Fibroblast of skin of left quadriceps (primary cell): ENCODE measurements around the gene ESR1.
"Not testable (repeated sequence)": the region's sequence is repeated elsewhere in the genome, so short reads cannot be mapped to it uniquely, and the experiment has no call there.

ENCODE experiments used
- DNase-seq, 2 experiments: peaks; one replicate each; pipeline ENCODE4 v3.0.0-alpha.2; 2013; ENCODE audit warnings: low read depth in 2 of 2

The ESR1 gene

DNA sequence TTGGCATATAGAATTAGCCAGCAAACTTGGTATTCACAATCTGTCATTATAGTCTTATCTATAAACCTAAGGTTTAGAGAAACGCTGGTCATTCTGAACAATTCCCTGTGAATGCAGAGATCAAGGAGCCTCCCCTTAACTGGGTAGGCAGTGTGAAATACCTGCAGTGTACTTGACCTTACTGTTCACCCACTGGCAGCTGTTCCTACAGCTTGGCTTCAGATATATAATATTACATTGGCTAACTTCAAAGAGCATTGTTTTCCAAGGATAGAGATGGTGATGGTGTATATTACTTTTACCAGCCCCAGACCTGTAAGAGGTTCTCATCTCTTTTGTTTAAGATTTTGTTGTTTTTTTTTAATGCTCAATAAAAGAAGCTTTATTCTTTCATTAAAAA lies 168.3 kb downstream of the ESR1 start:
- no peak for DNase-seq

- not testable (repeated sequence) for DNase-seq
These were observed 180.7 kb downstream of the ESR1 start for GRCh38 chr6:151988199-151988598.

GRCh38 chr6:151992091-151992490 lies 184.6 kb downstream of the ESR1 start:
- no peak for DNase-seq

DNA sequence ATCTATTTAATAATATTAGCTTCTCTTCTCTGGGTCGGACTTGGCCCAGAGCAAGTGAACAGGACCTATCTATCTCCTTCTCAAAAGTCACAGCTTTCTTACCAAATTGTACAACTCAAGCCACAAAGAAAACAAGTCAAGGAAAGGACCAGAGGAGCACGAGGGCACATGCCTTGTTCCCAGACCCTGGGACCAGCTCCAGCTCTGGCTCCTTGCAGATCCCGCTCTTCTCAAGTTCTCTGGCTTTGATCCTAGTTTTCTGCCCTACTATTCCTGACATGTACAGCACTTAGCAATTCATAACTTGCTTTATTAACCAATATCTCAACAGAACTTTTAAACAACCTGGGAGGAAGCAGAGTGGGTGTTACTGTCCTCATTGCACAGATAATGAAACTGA lies 185.9 kb downstream of the ESR1 start:
- no peak for DNase-seq

DNA sequence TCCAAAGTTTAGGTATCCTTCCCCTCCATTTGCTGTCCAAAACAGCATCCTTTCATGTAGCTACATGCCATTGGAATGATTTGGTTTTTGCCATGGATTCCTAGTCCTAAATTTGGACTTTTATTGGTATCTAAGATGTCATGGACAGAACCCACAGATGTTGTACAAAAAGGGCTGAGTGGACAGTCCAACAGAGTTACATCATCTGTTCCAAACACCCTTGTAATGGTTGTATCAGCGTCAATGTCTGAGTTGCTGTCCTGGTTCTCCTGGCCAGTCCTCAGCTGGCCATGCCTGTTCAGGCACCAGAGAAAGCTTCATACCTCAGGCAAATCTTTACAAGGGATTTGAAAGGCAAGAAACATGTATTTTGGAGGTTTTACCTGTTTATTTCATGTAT lies 191.3 kb downstream of the ESR1 start:
- DNase-seq = no peak

DNA sequence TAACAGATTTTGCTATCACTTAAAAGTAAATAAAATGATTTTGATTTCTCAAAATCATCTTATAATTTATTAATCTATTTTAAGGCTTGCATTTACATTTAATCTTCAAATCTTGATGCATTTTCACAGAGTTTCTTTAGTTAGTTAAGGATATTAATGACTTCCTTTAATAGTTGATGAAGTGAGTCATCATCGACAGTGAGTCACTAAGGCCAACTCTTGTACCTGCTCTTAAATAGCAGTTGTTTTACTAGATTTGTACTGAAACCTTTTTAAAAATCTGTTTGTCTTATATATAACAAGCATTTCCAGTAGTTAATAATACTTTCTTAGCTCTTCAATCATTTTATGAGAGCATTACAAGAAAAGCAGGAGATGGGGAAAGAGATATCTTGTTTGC lies 191.7 kb downstream of the ESR1 start:
- no peak for DNase-seq

- no peak for DNase-seq
These were observed 193.9 kb downstream of the ESR1 start for GRCh38 chr6:152001408-152001807.

GRCh38 chr6:152002306-152002705 lies 194.8 kb downstream of the ESR1 start:
- no peak for DNase-seq

DNA sequence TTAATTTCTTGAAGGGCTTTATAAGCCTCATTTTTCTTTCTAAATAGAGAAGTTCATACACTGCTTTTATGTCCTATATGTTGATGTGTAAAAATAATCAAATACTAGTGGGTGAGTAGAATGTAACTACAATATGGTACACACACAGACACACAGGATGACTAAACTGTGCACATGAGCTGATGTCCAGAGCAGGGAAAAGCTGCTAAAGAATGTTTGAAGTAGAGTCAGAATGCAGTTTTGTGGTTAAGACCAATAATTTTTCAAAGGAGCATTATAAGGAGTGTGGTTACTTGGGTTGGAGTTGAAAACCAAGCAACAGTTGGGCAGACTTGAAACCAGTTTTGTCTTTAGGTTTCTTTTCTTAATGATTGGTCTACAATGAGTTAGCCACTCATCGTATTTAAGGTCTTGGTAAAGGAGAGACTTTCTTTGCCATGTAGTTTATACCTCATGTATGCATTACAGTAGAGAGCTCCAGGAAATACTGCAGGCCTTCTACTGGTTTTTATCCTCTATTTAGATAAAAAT lies 196.6 kb downstream of the ESR1 start:
- no peak for DNase-seq

- DNase-seq = no peak
These were observed 197.4 kb downstream of the ESR1 start for GRCh38 chr6:152004896-152005295.

DNA sequence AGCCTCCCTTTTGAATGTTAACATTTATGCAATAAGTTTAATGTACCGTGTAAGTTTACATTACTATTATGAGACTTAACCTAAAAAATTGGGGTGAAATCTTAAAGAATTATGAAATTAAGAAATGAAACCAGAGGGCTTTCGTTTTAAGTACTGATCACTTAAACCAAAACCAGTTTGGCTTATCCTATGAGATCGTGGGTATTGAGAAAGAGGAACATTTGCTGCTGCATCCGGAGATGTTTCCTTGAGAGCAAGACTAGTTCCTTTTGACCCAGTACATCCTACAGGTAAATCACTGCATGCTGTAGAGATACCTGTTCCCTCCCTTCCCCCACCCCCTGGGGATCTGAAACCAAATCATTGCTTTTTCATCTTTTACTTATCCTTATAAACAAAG lies 201.3 kb downstream of the ESR1 start:
- DNase-seq = no peak

DNA sequence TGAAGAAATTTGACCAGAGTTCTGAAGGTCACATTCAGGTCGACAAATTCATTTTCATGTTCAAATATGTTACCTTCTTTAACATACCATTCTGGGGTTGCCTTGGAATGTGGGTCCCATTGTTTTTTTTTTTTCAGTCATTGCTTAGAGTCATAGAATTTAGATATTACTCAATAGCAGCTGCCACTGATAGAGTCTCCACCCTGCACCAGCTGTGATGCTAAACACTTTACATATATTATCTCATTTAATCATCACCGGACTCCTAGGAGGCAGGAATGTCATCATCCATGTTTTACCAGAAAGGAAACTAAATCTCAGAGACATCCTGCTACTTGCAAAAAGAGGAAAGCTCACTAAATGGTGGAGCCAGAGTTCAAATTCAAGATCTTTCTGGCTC lies 204.7 kb downstream of the ESR1 start:
- DNase-seq = no peak

DNA sequence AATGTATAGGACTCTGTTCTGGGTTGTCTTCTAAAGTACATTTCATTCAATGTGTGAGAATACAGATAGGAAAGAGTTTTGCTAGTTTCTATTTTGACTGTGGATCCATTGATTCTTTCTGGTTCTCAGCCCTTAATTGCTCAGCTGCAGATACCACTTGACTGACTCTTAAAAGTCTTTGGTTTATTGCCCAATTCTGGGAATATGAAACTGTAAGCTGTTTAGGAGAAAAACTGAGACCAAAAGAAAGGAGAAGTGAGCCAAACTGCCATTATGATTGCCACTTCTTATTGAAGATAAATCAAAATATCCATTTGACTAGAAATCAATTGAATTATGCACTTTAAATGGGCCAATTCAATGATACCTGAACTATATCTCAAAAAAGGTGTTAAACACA lies 211.4 kb downstream of the ESR1 start:
- DNase-seq = no peak

GRCh38 chr6:152022303-152022702 lies 214.8 kb downstream of the ESR1 start:
- no peak for DNase-seq

GRCh38 chr6:152023613-152024012 lies 216.1 kb downstream of the ESR1 start:
- DNase-seq = no peak

- no peak for DNase-seq
These were observed 218.8 kb downstream of the ESR1 start for GRCh38 chr6:152026291-152026690.

DNA sequence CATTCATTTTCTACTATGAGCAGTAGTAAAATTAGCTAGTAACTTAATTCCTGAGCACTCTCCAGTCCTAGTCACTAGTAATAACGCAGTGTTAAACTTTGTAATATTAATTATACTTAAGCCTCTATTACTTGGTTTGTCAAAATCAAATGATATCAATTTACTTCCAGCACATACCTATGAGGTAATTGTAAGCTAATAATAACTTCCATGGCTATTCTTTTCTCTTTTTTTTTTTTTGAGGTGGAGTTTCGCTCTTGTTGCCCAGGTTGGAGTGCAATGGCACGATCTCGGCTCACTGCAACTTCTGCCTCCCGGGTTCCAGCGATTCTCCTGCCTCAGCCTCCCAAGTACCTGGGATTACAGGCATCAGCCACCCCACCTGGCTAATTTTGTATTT lies 219.3 kb downstream of the ESR1 start:
- not testable (repeated sequence) for DNase-seq

GRCh38 chr6:152033765-152034164 lies 226.3 kb downstream of the ESR1 start:
- not testable (repeated sequence) for DNase-seq

DNA sequence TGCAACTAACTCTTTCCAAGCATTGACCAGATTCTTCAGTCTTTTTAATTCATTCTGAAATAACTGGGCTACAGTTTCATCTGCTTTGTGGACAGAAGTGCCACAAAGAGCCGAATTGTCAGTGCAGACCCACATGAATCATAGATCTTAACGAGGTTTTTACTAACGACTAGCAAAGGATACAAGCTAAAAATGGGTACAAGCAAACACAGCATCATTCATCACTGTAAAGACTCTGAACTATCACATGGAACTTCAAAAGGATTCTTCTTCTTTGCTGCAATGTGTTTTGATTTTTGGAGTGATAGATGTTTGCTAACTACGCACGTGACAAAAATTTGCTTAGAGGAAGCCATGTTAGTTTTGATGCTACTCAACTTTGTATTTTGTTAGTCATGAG lies 227.1 kb downstream of the ESR1 start:
- DNase-seq = no peak

GRCh38 chr6:152046118-152046517 lies 238.6 kb downstream of the ESR1 start:
- DNase-seq = no peak

DNA sequence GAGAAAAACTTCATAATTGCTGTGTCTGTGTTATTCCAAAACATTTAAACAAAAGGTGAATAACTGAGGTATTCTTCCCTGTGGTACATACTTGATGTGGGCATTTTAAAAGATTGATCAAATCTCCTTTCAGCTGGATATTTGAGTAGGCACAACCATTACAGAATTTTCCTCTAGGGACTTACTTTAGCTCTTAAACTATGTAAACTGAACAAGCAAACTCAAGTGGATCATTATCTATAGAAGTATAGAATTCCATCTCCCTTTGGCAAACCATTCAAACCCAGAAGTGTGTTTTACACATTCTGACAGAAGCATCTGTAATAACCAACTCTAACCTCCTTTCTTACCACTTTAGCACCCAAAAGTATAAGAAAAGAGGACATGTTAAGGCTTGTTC lies 241.4 kb downstream of the ESR1 start:
- DNase-seq = no peak

DNA sequence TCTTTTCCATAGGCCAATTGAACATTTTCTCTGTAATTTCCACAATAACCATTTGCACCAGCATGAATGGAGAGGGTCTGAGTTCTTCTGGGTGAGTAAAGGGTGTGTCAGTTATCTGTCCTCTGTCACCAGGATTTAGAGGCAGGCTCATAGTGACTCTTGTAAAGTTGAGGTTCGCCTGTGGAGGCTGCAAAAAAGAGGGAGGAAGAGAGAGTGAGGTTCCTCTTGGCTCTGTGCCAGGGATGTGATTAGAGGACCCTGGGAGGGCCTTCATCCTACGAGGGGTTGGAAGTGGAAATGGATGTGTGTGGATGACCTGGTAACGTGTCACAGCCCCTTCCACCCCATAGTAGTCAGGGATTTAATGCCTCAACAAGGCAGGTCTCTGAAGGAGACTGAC lies 242.0 kb downstream of the ESR1 start:
- DNase-seq = no peak

DNA sequence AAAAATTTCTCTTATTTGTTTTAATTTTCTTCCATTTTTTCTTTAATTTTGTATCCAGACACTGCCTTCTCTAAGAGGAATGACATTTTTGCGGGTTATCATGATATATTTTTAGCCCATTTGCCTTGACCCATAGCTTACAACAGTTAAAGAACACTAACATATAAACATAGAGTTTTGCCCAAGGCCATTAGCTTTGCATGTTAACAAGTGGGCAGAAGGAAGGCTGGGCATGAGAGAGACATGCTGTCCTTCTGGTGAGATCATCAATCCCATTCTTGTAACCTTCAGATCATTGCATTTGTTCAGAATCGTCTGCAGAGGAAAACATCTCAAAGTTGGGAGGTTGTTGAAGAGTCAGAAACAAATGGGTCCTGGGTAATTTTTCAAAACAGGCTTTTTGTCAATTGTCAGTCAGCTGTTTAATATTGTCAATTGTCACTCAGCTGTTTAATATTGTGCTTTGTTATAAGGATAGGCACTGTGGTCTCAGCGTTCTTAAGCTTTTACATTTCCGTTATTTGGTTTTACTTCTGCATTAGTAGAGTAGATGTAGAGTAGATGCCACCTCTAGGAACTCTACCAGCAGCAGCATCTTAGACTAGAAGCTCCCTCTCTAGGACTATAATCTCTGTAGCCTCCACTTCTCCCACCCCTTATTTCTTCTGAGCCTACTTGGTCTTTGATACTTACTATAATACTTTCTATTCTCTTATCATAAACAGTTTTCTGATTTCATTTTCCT lies 243.1 kb downstream of the ESR1 start:
- no peak for DNase-seq

- DNase-seq = no peak
These were observed 244.6 kb downstream of the ESR1 start for GRCh38 chr6:152052061-152052460.
